Measurements from ENCODE around the gene NNAT. TPM values are rescaled to one million over a fixed set of nuclear protein-coding genes. Genes with fewer than 3 reads are reported as not detected.

The NNAT gene
- total and polyA plus RNA-seq, 2 donors (not counting 1 experiment from before 2014, with no cell fraction given), result not detected

DNA sequence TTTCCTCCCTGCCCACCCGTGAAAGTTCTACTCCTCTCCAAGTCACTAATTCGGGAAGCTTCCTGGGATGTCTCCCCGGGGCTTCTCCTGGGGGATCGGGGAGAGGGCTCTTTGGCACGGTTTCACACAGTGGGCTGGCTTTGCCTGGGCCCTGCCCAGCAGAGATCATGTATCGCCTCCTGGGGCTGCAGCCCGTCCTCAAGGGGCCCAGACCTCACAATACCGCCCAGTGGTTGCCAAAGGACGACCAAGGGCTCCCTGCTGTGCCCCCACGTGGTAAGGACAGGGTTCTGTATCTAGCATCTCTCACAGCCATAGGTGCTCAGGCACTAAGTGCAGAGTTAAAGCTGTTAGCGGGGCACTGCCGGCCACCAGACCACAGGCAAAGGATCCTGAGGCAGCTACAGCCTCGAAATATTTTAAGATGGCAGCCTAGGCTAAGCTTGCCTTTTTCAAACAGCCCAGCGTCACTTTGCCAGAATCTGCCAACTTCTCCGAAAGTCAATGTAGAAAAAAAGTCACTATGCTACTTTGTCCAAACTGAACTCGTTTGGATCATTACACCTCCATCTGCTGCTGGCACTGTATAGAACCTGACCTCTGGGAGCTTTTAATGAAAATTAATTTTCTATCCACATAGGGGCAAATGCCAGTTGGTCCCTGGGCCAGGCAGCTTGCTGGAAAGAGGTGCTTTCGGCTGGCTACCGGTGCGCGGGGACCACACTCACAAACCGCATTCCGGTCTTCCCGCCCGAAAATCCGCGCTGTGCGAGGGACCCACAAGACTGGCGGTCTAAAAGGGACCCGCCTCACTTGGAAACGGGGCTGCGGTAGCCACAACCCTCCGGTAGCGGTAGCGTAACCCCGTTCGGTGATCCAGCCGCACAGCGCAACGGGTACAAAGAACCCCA lies 1.3 kb upstream of the NNAT start:
- ChIA-PET CTCF (interaction anchor here (0.6 to 1.0 kb wide), 2 partner anchors 110 to 234 kb away, joined by 3 read pairs; no protein-coding TSS in a partner anchor), POLR2A (interaction anchor here (0.7 kb wide), 1 partner anchor 322 kb away, joined by 11 read pairs; no protein-coding TSS in a partner anchor)
- Mint-ChIP-seq H3K27ac (no peak overlapping the region), H3K4me3 (peak overlapping the region; percentile 64), H3K9me3 (ENCODE audit: insufficient read depth) (no peaks in the 10 kb centered on the region), H3K4me1 (peaks cover 48% of the 10 kb centered on the region), H3K27me3 (no peaks in the 10 kb centered on the region)
- no peak overlapping the region for H3K4me3 ChIP-seq (ENCODE audit: control extremely low read depth in 1 of 5, extremely low read depth in 1 of 5, insufficient read depth in 1 of 5, low read depth in 2 of 5, low read length in 4 of 5)
- no peaks in the 10 kb centered on the region for H3K27me3 ChIP-seq (replicated peaks in 1 of 4; ENCODE audit: control extremely low read depth in 1 of 4, control insufficient read depth in 3 of 4, insufficient read depth in 4 of 4, low read length in 3 of 4)
- no peak overlapping the region for H2AFZ ChIP-seq (ENCODE audit: insufficient read depth, low read depth, low read length, poor library complexity, severe bottlenecking)
- H3K4me2 ChIP-seq (replicated peaks; ENCODE audit: low read depth, low read length, poor library complexity, severe bottlenecking), result peak overlapping the region; percentile 69
- H4K20me1 ChIP-seq (ENCODE audit: control insufficient read depth, insufficient read depth, low read length, poor library complexity, severe bottlenecking), result peaks cover 98% of the 10 kb centered on the region
- H3K4me1 ChIP-seq (ENCODE audit: control insufficient read depth in 2 of 2, insufficient read depth in 2 of 2, low read length in 2 of 2), result peaks cover 16 to 20% of the 10 kb centered on the region in 2 donors
- DNase-seq (peak; percentile 17), ATAC-seq (ENCODE audit: low read depth) (peak; percentile 43)
- intact Hi-C loops (cut with micrococcal nuclease), result loop anchor here (10.0 kb wide), 1 partner anchor 175 kb away; the partner anchor contains the start of gene CTNNBL1
- TF ChIP-seq, protein P1, sequence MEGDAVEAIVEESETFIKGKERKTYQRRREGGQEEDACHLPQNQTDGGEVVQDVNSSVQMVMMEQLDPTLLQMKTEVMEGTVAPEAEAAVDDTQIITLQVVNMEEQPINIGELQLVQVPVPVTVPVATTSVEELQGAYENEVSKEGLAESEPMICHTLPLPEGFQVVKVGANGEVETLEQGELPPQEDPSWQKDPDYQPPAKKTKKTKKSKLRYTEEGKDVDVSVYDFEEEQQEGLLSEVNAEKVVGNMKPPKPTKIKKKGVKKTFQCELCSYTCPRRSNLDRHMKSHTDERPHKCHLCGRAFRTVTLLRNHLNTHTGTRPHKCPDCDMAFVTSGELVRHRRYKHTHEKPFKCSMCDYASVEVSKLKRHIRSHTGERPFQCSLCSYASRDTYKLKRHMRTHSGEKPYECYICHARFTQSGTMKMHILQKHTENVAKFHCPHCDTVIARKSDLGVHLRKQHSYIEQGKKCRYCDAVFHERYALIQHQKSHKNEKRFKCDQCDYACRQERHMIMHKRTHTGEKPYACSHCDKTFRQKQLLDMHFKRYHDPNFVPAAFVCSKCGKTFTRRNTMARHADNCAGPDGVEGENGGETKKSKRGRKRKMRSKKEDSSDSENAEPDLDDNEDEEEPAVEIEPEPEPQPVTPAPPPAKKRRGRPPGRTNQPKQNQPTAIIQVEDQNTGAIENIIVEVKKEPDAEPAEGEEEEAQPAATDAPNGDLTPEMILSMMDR (IDR thresholded peaks at IDR 0.05), result no peak
- H3K79me2 ChIP-seq (ENCODE audit: control insufficient read depth, insufficient read depth, low read length), result peaks cover 98% of the 10 kb centered on the region
- WGBS (ENCODE audit: insufficient coverage), result 84% methylated on average over 37 of the region's 39 CpGs
- no peak overlapping the region for H3K27ac ChIP-seq (ENCODE audit: low read length in 2 of 2)
- H3K36me3 ChIP-seq (replicated peaks in 1 of 2; ENCODE audit: control extremely low read depth in 1 of 2, control insufficient read depth in 1 of 2, extremely low read depth in 1 of 2, insufficient read depth in 2 of 2, low read length in 1 of 2), result peaks cover 0 to 36% of the 10 kb centered on the region in 2 experiments
- H3K9ac ChIP-seq (ENCODE audit: low read length), result no peak overlapping the region
- H3K9me3 ChIP-seq (ENCODE audit: control extremely low read depth in 1 of 3, control insufficient read depth in 2 of 3, insufficient read depth in 1 of 3, low read length in 2 of 3), result peaks cover 0 to 9% (median 0%) of the 10 kb centered on the region in 3 donors

- intact Hi-C loops (cut with micrococcal nuclease), result loop anchor here (10.0 kb wide), 1 partner anchor 174 kb away; the partner anchor contains the start of gene CTNNBL1
- ChIA-PET CTCF (interaction anchor here (1.0 kb wide), 1 partner anchor 234 kb away, joined by 3 read pairs; no protein-coding TSS in a partner anchor), POLR2A (no interaction called here)
- WGBS (ENCODE audit: insufficient coverage), result 73% methylated on average over 23 of the region's 24 CpGs
- Histone ChIP-seq H3K27ac (ENCODE audit: low read length in 2 of 2) (no peak overlapping the region), H3K36me3 (replicated peaks in 1 of 2; ENCODE audit: control extremely low read depth in 1 of 2, control insufficient read depth in 1 of 2, extremely low read depth in 1 of 2, insufficient read depth in 2 of 2, low read length in 1 of 2) (peaks cover 0 to 34% of the 10 kb centered on the region in 2 experiments), H3K4me3 (ENCODE audit: control extremely low read depth in 1 of 5, extremely low read depth in 1 of 5, insufficient read depth in 1 of 5, low read depth in 2 of 5, low read length in 4 of 5) (peak overlapping the region in 1 of 5 experiments; percentile 27), H3K9ac (ENCODE audit: low read length) (peak overlapping the region; percentile 52), H4K20me1 (ENCODE audit: control insufficient read depth, insufficient read depth, low read length, poor library complexity, severe bottlenecking) (peaks cover 98% of the 10 kb centered on the region), H3K9me3 (ENCODE audit: control extremely low read depth in 1 of 3, control insufficient read depth in 2 of 3, insufficient read depth in 1 of 3, low read length in 2 of 3) (peaks cover 0 to 9% (median 0%) of the 10 kb centered on the region in 3 donors), H2AFZ (ENCODE audit: insufficient read depth, low read depth, low read length, poor library complexity, severe bottlenecking) (no peak overlapping the region), H3K27me3 (replicated peaks in 1 of 4; ENCODE audit: control extremely low read depth in 1 of 4, control insufficient read depth in 3 of 4, insufficient read depth in 4 of 4, low read length in 3 of 4) (no peaks in the 10 kb centered on the region), H3K79me2 (ENCODE audit: control insufficient read depth, insufficient read depth, low read length) (peaks cover 98% of the 10 kb centered on the region), H3K4me1 (ENCODE audit: control insufficient read depth in 2 of 2, insufficient read depth in 2 of 2, low read length in 2 of 2) (peaks cover 23 to 28% of the 10 kb centered on the region in 2 donors), H3K4me2 (replicated peaks; ENCODE audit: low read depth, low read length, poor library complexity, severe bottlenecking) (peak overlapping the region; percentile 69)
- TF ChIP-seq, protein P1 (IDR thresholded peaks at IDR 0.05), result no peak
- TF ChIP-seq EZH2 (IDR thresholded peaks at IDR 0.05; ENCODE audit: borderline replicate concordance, insufficient read depth, low read depth, low read length, poor library complexity, severe bottlenecking), result no peak
- Mint-ChIP-seq H3K4me3 (peak overlapping the region; percentile 64), H3K27ac (peak overlapping the region; percentile 32), H3K27me3 (no peaks in the 10 kb centered on the region), H3K9me3 (ENCODE audit: insufficient read depth) (no peaks in the 10 kb centered on the region), H3K4me1 (peaks cover 53% of the 10 kb centered on the region)
- DNase-seq (no peak), ATAC-seq (ENCODE audit: low read depth) (no peak)
These were observed 563 bp upstream of the NNAT start for GRCh38 chr20:37520419-37520955.

Measured in B cell (primary cell).